SK-N-SH (cell line): Measurements from ENCODE around the gene ARGLU1. TPM values are rescaled to one million over a fixed set of nuclear protein-coding genes. Genes with fewer than 3 reads are reported as not detected.
A peak's percentile ranks its signal among the peaks of the same experiment; 100 is the strongest.

Source experiments
- CTCF ChIA-PET: fragments of 300-600, 350-600 bp; formaldehyde crosslinking; extraction: SDS; loops from one replicate; lab custom pipeline; 2021; lab: Yijun Ruan, JAX
- POLR2A ChIA-PET: fragments of 350-600 bp; sonication (Branson Sonifier 250); formaldehyde crosslinking; extraction: SDS; loops from one replicate; lab custom pipeline; 2020; ENCODE audit warnings: antibody characterized with exemption, inconsistent platforms; lab: Yijun Ruan, JAX
- DNase-seq: peaks from one replicate; pipeline ENCODE4 v3.0.0; 2012
- H2AFZ ChIP-seq: fragments of 200-600 bp; sonication (generic); 2 replicates; pipeline ENCODE4 v1.8.1; 2016; ENCODE audit warnings: antibody characterized with exemption, mild to moderate bottlenecking, low read depth
- H3F3A ChIP-seq: fragments of 200-600 bp; sonication (generic); replicated peaks from 2 replicates; pipeline ENCODE3; 2016; ENCODE audit warnings: antibody characterized with exemption, mild to moderate bottlenecking; ENCODE audit not compliant: insufficient read depth
- H3K27ac ChIP-seq, 2 experiments: fragments of 200-500 bp in 1 of 2; fragments of 200-600 bp in 1 of 2; sonication (Bioruptor generic) in 1 of 2; sonication (generic), shearing (Covaris generic) in 1 of 2; 2 replicates each; pipeline versions ENCODE4 v1.5.1 to v1.6.1; 2014 to 2016; ENCODE audit warnings: low read depth in 2 of 2, inconsistent platforms in 1 of 2, low read length in 1 of 2, mild to moderate bottlenecking in 1 of 2, mixed read lengths in 1 of 2
- H3K27me3 ChIP-seq: fragments of 200-600 bp; sonication (generic), shearing (Covaris generic); 2 replicates; pipeline ENCODE4 v1.6.1; 2016; ENCODE audit warnings: mixed run types; ENCODE audit not compliant: insufficient read depth
- H3K36me3 ChIP-seq, 2 experiments: fragments of 200-500 bp in 1 of 2; fragments of 200-600 bp in 1 of 2; sonication (Bioruptor generic) in 1 of 2; sonication (generic) in 1 of 2; replicated peaks in 1 of 2; 2 replicates each; pipeline versions ENCODE3 to v1.5.1; 2014 to 2016; ENCODE audit warnings: low read length in 1 of 2, mild to moderate bottlenecking in 1 of 2; ENCODE audit not compliant: insufficient read depth in 2 of 2, control insufficient read depth in 1 of 2
- H3K4me1 ChIP-seq, 2 experiments: fragments of 200-500 bp in 1 of 2; fragments of 200-600 bp in 1 of 2; sonication (Bioruptor generic) in 1 of 2; sonication (generic), shearing (Covaris generic) in 1 of 2; 2 replicates each; pipeline versions ENCODE4 v1.5.1 to v1.6.1; 2014 to 2016; ENCODE audit warnings: low read depth in 1 of 2, low read length in 1 of 2, mixed run types in 1 of 2; ENCODE audit not compliant: insufficient read depth in 2 of 2, control insufficient read depth in 1 of 2
- H3K4me2 ChIP-seq: fragments of 200-600 bp; sonication (generic), shearing (Covaris generic); 2 replicates; pipeline ENCODE4 v1.6.1; 2017; ENCODE audit warnings: mixed run types
- H3K4me3 ChIP-seq, 2 experiments: fragments of 200-500 bp in 1 of 2; fragments of 200-600 bp in 1 of 2; sonication (Bioruptor generic) in 1 of 2; sonication (generic), shearing (Covaris generic) in 1 of 2; 2 replicates each; pipeline versions ENCODE4 v1.5.1 to v1.8.1; 2014 to 2016; ENCODE audit warnings: low read depth in 2 of 2, inconsistent platforms in 1 of 2, low read length in 1 of 2, mild to moderate bottlenecking in 1 of 2, mixed read lengths in 1 of 2, moderate library complexity in 1 of 2
- H3K79me2 ChIP-seq: fragments of 200-600 bp; sonication (generic); 2 replicates; pipeline ENCODE4 v1.8.1; 2017; ENCODE audit warnings: mild to moderate bottlenecking; ENCODE audit not compliant: insufficient read depth
- H3K9ac ChIP-seq: fragments of 200-600 bp; sonication (generic); 2 replicates; pipeline ENCODE4 v1.6.1; 2017; ENCODE audit warnings: mixed run types
- H3K9me2 ChIP-seq: fragments of 200-600 bp; sonication (generic); 2 replicates; pipeline ENCODE4 v1.6.1; 2017; ENCODE audit warnings: mixed run types
- H3K9me3 ChIP-seq: fragments of 200-600 bp; sonication (generic); 2 replicates; pipeline ENCODE4 v1.6.1; 2017; ENCODE audit warnings: mixed run types, mild to moderate bottlenecking, moderate library complexity
- H4K20me1 ChIP-seq: fragments of 200-600 bp; sonication (generic); 2 replicates; pipeline ENCODE4 v1.6.1; 2017; ENCODE audit warnings: mild to moderate bottlenecking, mixed run types; ENCODE audit not compliant: insufficient read depth
- EZH2phosphoT487 ChIP-seq: fragments of 200-600 bp; sonication (generic); IDR thresholded peaks from 2 replicates; pipeline ENCODE4 v1.6.1; 2017; ENCODE audit warnings: low read depth, mixed run types, mild to moderate bottlenecking, antibody characterized with exemption, moderate library complexity, borderline replicate concordance
- FOXJ3 ChIP-seq: sonication (generic); formaldehyde crosslinking; IDR thresholded peaks from 2 replicates; pipeline ENCODE4 v1.5.1; 2020; ENCODE audit warnings: mild to moderate bottlenecking, missing genetic modification reagents
- FOXM1 ChIP-seq: IDR thresholded peaks from 2 replicates; pipeline ENCODE4 v1.4.0; 2012; ENCODE audit warnings: low read depth, mild to moderate bottlenecking
- GATA2 ChIP-seq: sonication (generic); formaldehyde crosslinking; IDR thresholded peaks from 2 replicates; pipeline ENCODE4 v1.5.0; 2020; ENCODE audit warnings: mild to moderate bottlenecking, missing genetic modification reagents
- MXI1 ChIP-seq: IDR thresholded peaks from 2 replicates; pipeline ENCODE4 v1.6.1; 2012; ENCODE audit warnings: mild to moderate bottlenecking, low read depth, low read length, improper control_type of control experiment
- NRF1 ChIP-seq: IDR thresholded peaks from 2 replicates; pipeline ENCODE4 v1.6.1; 2012; ENCODE audit warnings: low read depth, mild to moderate bottlenecking, low read length
- RCOR1 ChIP-seq: fragments of 150-350 bp; IDR thresholded peaks from 2 replicates; pipeline ENCODE4 v1.6.1; 2017; ENCODE audit warnings: antibody characterized with exemption, low read length
- RFX5 ChIP-seq: IDR thresholded peaks from 2 replicates; pipeline ENCODE4 v1.6.1; 2012; ENCODE audit warnings: mild to moderate bottlenecking, improper control_type of control experiment, low read length
- SIN3A ChIP-seq: IDR thresholded peaks from 2 replicates; pipeline ENCODE4 v1.6.1; 2012; ENCODE audit warnings: low read depth, mild to moderate bottlenecking, low read length, moderate library complexity, borderline replicate concordance
- TAF1 ChIP-seq: IDR thresholded peaks from 2 replicates; pipeline ENCODE4 v1.6.1; 2012; ENCODE audit warnings: low read depth, mild to moderate bottlenecking, low read length, moderate library complexity, borderline replicate concordance
- TCF12 ChIP-seq: IDR thresholded peaks from 2 replicates; pipeline ENCODE4 v1.4.0; 2012
- TEAD4 ChIP-seq: IDR thresholded peaks from 2 replicates; pipeline ENCODE4 v1.4.0; 2012; ENCODE audit warnings: mild to moderate bottlenecking, borderline replicate concordance; ENCODE audit not compliant: insufficient read depth
- YY1 ChIP-seq: IDR thresholded peaks from 2 replicates; pipeline ENCODE4 v1.4.0; 2012; ENCODE audit warnings: low read depth, mild to moderate bottlenecking
- WGBS: methylation state at CpG from one replicate; pipeline ENCODE4 v1.1.6; 2017; ENCODE audit warnings: low lambda C conversion rate; 5-methylcytosine and 5-hydroxymethylcytosine counted together
- polyA plus RNA-seq, 3 experiments: library from polyadenylated mRNA; depleted of rRNA; stranded (reverse); fragments of >200 nt; gene quantifications; 2 replicates each; pipeline ENCODE4 v1.2.3, GENCODE V29; 2012
- TF ChIP-seq, protein P1 (sequence below): fragments of 200-600 bp; sonication (generic); IDR thresholded peaks from 2 replicates; pipeline ENCODE4 v1.6.1; 2017; ENCODE audit warnings: antibody characterized with exemption, mild to moderate bottlenecking, moderate library complexity
- TF ChIP-seq, protein P2 (sequence below): IDR thresholded peaks from 2 replicates; pipeline ENCODE4 v1.4.0; 2012; ENCODE audit warnings: low read depth, borderline replicate concordance
- TF ChIP-seq, protein P3 (sequence below): IDR thresholded peaks from 2 replicates; pipeline ENCODE4 v1.6.1; 2012; ENCODE audit warnings: mild to moderate bottlenecking, low read depth, low read length, moderate library complexity
- TF ChIP-seq, protein P4 (sequence below): IDR thresholded peaks from 2 replicates; pipeline ENCODE4 v1.4.0; 2012; ENCODE audit warnings: low read depth

The ARGLU1 gene
- polyA plus RNA-seq, 1 of the 3 experiments (the other 2 are of a cell fraction): 101 TPM

DNA sequence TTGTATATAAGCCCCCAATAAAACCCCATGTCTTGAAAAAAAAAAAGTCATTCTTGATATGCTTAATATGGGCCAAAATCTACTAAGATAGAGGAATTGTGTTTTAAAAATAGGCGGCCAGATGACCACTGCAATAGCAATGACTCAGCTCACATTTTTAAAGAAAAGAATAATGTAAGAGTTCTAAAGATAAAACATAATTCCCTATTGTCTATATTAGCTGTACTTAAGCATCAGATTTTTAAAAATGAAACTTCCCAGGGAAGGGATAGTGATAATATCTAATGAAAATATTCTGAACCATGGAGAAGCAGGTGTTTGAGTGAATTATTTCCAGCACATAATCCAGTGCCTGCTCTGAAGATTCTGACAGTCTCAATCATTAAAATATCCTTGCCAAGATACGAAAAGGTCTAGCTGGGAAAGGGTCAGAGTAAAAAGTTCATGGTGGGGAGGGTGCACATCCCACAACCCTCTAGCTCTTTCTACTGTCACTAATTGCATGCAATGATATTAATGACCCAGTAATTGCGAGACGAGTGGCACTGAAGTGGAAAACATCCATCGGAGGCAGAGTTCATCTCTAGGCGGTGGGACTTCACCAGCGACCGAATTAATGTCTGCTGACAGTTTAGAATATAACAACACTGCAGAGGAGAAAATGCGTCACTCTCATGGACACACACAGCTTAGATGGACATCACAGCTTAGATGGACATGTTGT is 64.0 kb downstream of the ARGLU1 start (continued):
- TF ChIP-seq, protein P1, sequence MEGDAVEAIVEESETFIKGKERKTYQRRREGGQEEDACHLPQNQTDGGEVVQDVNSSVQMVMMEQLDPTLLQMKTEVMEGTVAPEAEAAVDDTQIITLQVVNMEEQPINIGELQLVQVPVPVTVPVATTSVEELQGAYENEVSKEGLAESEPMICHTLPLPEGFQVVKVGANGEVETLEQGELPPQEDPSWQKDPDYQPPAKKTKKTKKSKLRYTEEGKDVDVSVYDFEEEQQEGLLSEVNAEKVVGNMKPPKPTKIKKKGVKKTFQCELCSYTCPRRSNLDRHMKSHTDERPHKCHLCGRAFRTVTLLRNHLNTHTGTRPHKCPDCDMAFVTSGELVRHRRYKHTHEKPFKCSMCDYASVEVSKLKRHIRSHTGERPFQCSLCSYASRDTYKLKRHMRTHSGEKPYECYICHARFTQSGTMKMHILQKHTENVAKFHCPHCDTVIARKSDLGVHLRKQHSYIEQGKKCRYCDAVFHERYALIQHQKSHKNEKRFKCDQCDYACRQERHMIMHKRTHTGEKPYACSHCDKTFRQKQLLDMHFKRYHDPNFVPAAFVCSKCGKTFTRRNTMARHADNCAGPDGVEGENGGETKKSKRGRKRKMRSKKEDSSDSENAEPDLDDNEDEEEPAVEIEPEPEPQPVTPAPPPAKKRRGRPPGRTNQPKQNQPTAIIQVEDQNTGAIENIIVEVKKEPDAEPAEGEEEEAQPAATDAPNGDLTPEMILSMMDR: no peak
- TF ChIP-seq TCF12: peak; percentile 75; the same call in 1 of the 2 replicates
- no peak for TF ChIP-seq EZH2phosphoT487
- TF ChIP-seq, protein P2, sequence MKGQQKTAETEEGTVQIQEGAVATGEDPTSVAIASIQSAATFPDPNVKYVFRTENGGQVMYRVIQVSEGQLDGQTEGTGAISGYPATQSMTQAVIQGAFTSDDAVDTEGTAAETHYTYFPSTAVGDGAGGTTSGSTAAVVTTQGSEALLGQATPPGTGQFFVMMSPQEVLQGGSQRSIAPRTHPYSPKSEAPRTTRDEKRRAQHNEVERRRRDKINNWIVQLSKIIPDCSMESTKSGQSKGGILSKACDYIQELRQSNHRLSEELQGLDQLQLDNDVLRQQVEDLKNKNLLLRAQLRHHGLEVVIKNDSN: no peak
- TF ChIP-seq FOXJ3 (CRISPR knock-in tag): no peak
- no peak for TF ChIP-seq NRF1
- TF ChIP-seq YY1: no peak
- no peak for TF ChIP-seq SIN3A
- no peak for TF ChIP-seq GATA2 (CRISPR knock-in tag)

DNA sequence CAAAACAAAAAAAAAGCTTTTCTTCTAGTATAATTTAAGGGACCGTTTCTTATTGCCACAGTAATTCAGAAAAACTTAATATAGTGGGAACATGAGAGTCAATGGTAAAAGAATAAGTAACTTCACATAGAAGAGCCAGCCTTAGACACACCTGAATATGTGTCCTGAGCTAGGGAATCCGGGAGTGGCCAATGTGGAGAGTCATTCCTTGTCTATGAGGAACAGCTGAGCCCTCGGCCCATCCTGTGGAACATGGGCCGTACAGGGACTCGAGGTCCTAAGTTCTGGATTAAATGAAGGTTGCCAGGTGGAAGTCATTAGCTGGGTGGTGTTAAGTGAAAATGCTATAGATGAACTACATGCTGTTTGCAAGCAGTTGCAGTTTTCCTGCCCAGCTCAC is 64.7 kb downstream of the ARGLU1 start:
- Histone ChIP-seq H3K4me1 (peaks cover 25% of the 10 kb centered on the region in 2 experiments), H2AFZ (no peak overlapping the region), H4K20me1 (no peaks in the 10 kb centered on the region), H3K36me3 (peaks cover 0 to 2% of the 10 kb centered on the region in 2 experiments), H3K9me2 (no peaks in the 10 kb centered on the region), H3F3A (peaks cover 18% of the 10 kb centered on the region), H3K4me2 (peak overlapping the region; percentile 47), H3K9me3 (no peaks in the 10 kb centered on the region), H3K79me2 (no peaks in the 10 kb centered on the region), H3K27ac (peak overlapping the region in 1 of 2 experiments; percentile 62; a peak in 2 of 4 replicates), H3K4me3 (no peak overlapping the region), H3K27me3 (no peaks in the 10 kb centered on the region), H3K9ac (no peak overlapping the region)
- WGBS: 87% methylated on average over 2 of the region's 5 CpGs
- CTCF ChIA-PET: interaction anchor here (0.9 to 1.2 kb wide), 2 partner anchors 12 to 25 kb away, joined by 3 read pairs; no protein-coding TSS in a partner anchor
- no peak for DNase-seq
- TF ChIP-seq RCOR1 (no peak), EZH2phosphoT487 (no peak), TEAD4 (no peak), FOXM1 (no peak), MXI1 (no peak), GATA2 (CRISPR knock-in tag) (no peak), SIN3A (no peak), TAF1 (no peak), TCF12 (no peak), RFX5 (no peak), YY1 (no peak), NRF1 (no peak)
- TF ChIP-seq, protein P3, sequence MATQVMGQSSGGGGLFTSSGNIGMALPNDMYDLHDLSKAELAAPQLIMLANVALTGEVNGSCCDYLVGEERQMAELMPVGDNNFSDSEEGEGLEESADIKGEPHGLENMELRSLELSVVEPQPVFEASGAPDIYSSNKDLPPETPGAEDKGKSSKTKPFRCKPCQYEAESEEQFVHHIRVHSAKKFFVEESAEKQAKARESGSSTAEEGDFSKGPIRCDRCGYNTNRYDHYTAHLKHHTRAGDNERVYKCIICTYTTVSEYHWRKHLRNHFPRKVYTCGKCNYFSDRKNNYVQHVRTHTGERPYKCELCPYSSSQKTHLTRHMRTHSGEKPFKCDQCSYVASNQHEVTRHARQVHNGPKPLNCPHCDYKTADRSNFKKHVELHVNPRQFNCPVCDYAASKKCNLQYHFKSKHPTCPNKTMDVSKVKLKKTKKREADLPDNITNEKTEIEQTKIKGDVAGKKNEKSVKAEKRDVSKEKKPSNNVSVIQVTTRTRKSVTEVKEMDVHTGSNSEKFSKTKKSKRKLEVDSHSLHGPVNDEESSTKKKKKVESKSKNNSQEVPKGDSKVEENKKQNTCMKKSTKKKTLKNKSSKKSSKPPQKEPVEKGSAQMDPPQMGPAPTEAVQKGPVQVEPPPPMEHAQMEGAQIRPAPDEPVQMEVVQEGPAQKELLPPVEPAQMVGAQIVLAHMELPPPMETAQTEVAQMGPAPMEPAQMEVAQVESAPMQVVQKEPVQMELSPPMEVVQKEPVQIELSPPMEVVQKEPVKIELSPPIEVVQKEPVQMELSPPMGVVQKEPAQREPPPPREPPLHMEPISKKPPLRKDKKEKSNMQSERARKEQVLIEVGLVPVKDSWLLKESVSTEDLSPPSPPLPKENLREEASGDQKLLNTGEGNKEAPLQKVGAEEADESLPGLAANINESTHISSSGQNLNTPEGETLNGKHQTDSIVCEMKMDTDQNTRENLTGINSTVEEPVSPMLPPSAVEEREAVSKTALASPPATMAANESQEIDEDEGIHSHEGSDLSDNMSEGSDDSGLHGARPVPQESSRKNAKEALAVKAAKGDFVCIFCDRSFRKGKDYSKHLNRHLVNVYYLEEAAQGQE: no peak
- TF ChIP-seq, protein P4, sequence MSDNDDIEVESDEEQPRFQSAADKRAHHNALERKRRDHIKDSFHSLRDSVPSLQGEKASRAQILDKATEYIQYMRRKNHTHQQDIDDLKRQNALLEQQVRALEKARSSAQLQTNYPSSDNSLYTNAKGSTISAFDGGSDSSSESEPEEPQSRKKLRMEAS: no peak
- TF ChIP-seq, protein P2: no peak
- POLR2A ChIA-PET: no interaction called here
